AG20443 (cell line): ENCODE results near the gene PRIM2.
"Not testable (repeated sequence)": the region's sequence is repeated elsewhere in the genome, so short reads cannot be mapped to it uniquely, and the experiment has no call there.

Experiments used
- DNase-seq: peaks from one replicate; pipeline ENCODE4 v3.0.0; 2012; ENCODE audit warnings: low spot score, mixed read lengths

PRIM2 gene

GRCh38 chr6:57505251-57505650 is 187.8 kb downstream of the PRIM2 start:
- DNase-seq, result not testable (repeated sequence)

GRCh38 chr6:57510390-57510789 is 193.0 kb downstream of the PRIM2 start:
- not testable (repeated sequence) for DNase-seq

GRCh38 chr6:57515171-57515570 is 197.7 kb downstream of the PRIM2 start:
- not testable (repeated sequence) for DNase-seq

- not testable (repeated sequence) for DNase-seq
Measured at GRCh38 chr6:57515845-57516244, 198.4 kb downstream of the PRIM2 start.

- DNase-seq, result not testable (repeated sequence)
Measured at GRCh38 chr6:57516776-57517175, 199.3 kb downstream of the PRIM2 start.

- DNase-seq, result not testable (repeated sequence)
Measured at GRCh38 chr6:57519198-57519597, 201.8 kb downstream of the PRIM2 start.

- not testable (repeated sequence) for DNase-seq
Measured at GRCh38 chr6:57521085-57521484, 203.7 kb downstream of the PRIM2 start.

- not testable (repeated sequence) for DNase-seq
Measured at GRCh38 chr6:57523221-57523620, 205.8 kb downstream of the PRIM2 start.

- not testable (repeated sequence) for DNase-seq
Measured at GRCh38 chr6:57529755-57530154, 212.3 kb downstream of the PRIM2 start.

- not testable (repeated sequence) for DNase-seq
Measured at GRCh38 chr6:57532660-57533059, 215.2 kb downstream of the PRIM2 start.

GRCh38 chr6:57535121-57535520 is 217.7 kb downstream of the PRIM2 start:
- DNase-seq, result not testable (repeated sequence)

- DNase-seq, result peak; percentile 12
Measured at GRCh38 chr6:57535994-57536393, 218.6 kb downstream of the PRIM2 start.

- not testable (repeated sequence) for DNase-seq
Measured at GRCh38 chr6:57537916-57538315, 220.5 kb downstream of the PRIM2 start.

GRCh38 chr6:57551961-57552360 is 234.5 kb downstream of the PRIM2 start:
- DNase-seq, result not testable (repeated sequence)

- not testable (repeated sequence) for DNase-seq
Measured at GRCh38 chr6:57557855-57558254, 240.4 kb downstream of the PRIM2 start.

GRCh38 chr6:57559170-57559569 is 241.7 kb downstream of the PRIM2 start:
- DNase-seq, result not testable (repeated sequence)

GRCh38 chr6:57562233-57562632 is 244.8 kb downstream of the PRIM2 start:
- not testable (repeated sequence) for DNase-seq

GRCh38 chr6:57572119-57572518 is 254.7 kb downstream of the PRIM2 start:
- not testable (repeated sequence) for DNase-seq

- DNase-seq, result not testable (repeated sequence)
Measured at GRCh38 chr6:57572844-57573243, 255.4 kb downstream of the PRIM2 start.

GRCh38 chr6:57577023-57577422 is 259.6 kb downstream of the PRIM2 start:
- DNase-seq, result not testable (repeated sequence)

GRCh38 chr6:57579489-57579888 is 262.1 kb downstream of the PRIM2 start:
- not testable (repeated sequence) for DNase-seq

- DNase-seq, result not testable (repeated sequence)
Measured at GRCh38 chr6:57581586-57581985, 264.2 kb downstream of the PRIM2 start.

GRCh38 chr6:57601105-57601504 is 283.7 kb downstream of the PRIM2 start:
- not testable (repeated sequence) for DNase-seq

- DNase-seq, result not testable (repeated sequence)
Measured at GRCh38 chr6:57605303-57605702, 287.9 kb downstream of the PRIM2 start.
